Suprapubic skin (tissue), 4 donors: ENCODE measurements around the gene PPP1R27. TPM values are rescaled to one million over a fixed set of nuclear protein-coding genes. Genes with fewer than 3 reads are reported as not detected.

Source experiments
- DNase-seq, 2 donors: peaks; one replicate each; pipeline ENCODE4 v3.0.0-alpha.2; 2019; ENCODE audit warnings: low spot score in 2 of 2
- H3K27ac ChIP-seq: fragments of 200-600 bp; sonication (generic); one replicate; pipeline ENCODE4 v1.5.1; 2019
- H3K27me3 ChIP-seq: fragments of 200-600 bp; sonication (generic); one replicate; pipeline ENCODE4 v1.5.1; 2019
- H3K36me3 ChIP-seq: fragments of 200-600 bp; sonication (generic); one replicate; pipeline ENCODE4 v1.5.1; 2019
- H3K4me1 ChIP-seq: fragments of 200-600 bp; sonication (generic); one replicate; pipeline ENCODE4 v1.5.1; 2019
- H3K4me3 ChIP-seq: fragments of 200-600 bp; sonication (generic); one replicate; pipeline ENCODE4 v1.5.1; 2019; ENCODE audit warnings: mild to moderate bottlenecking
- H3K9me3 ChIP-seq: fragments of 200-600 bp; sonication (generic); one replicate; pipeline ENCODE4 v1.5.1; 2019
- EP300 ChIP-seq: sonication (generic); formaldehyde crosslinking; IDR thresholded peaks from one replicate; pipeline ENCODE4 v1.6.1; 2017; ENCODE audit warnings: antibody characterized with exemption
- POLR2A ChIP-seq, 2 donors: fragments of 450-650 bp; IDR thresholded peaks; one replicate each; pipeline ENCODE4 v1.6.1; 2017; ENCODE audit warnings: antibody characterized with exemption in 2 of 2, mild to moderate bottlenecking in 2 of 2, moderate library complexity in 2 of 2
- POLR2AphosphoS5 ChIP-seq, 3 donors: sonication (generic); formaldehyde crosslinking; IDR thresholded peaks; one replicate each; pipeline ENCODE4 v1.6.1; 2017; ENCODE audit warnings: antibody characterized with exemption in 3 of 3
- WGBS: methylation state at CpG from one replicate; pipeline ENCODE4 v1.1.5; 2018; 5-methylcytosine and 5-hydroxymethylcytosine counted together
- total RNA-seq, 4 donors: library from RNA; depleted of rRNA; stranded (reverse); fragments of >200 nt; gene quantifications; one replicate each; pipeline ENCODE4 v1.1.0, GENCODE V29; 2016
- TF ChIP-seq, protein P1 (sequence below), 2 donors: fragments of 200-600 bp in 1 of 2; fragments of 450-650 bp in 1 of 2; sonication (generic) in 1 of 2; IDR thresholded peaks; one replicate each; pipeline ENCODE4 v1.5.1; 2016 to 2019; ENCODE audit warnings: antibody characterized with exemption in 2 of 2, mild to moderate bottlenecking in 1 of 2, moderate library complexity in 1 of 2

PPP1R27 gene
- total RNA-seq, 4 donors from 2014 or later, result 1.3 TPM; not detected in 3

- no peak overlapping the region for H3K27ac ChIP-seq
- H3K36me3 ChIP-seq, result peaks cover 13% of the 10 kb centered on the region
- H3K9me3 ChIP-seq, result no peaks in the 10 kb centered on the region
- WGBS, result 75% methylated on average over 22 of the region's 33 CpGs
- H3K27me3 ChIP-seq, result no peaks in the 10 kb centered on the region
- H3K4me1 ChIP-seq, result peaks cover 43% of the 10 kb centered on the region
- H3K4me3 ChIP-seq, result no peak overlapping the region
- no peak for DNase-seq
- no peak for TF ChIP-seq POLR2A (IDR thresholded peaks at IDR 0.05)
- no peak for TF ChIP-seq POLR2AphosphoS5 (IDR thresholded peaks at IDR 0.05)
- TF ChIP-seq EP300, result no peak
- TF ChIP-seq, protein P1, sequence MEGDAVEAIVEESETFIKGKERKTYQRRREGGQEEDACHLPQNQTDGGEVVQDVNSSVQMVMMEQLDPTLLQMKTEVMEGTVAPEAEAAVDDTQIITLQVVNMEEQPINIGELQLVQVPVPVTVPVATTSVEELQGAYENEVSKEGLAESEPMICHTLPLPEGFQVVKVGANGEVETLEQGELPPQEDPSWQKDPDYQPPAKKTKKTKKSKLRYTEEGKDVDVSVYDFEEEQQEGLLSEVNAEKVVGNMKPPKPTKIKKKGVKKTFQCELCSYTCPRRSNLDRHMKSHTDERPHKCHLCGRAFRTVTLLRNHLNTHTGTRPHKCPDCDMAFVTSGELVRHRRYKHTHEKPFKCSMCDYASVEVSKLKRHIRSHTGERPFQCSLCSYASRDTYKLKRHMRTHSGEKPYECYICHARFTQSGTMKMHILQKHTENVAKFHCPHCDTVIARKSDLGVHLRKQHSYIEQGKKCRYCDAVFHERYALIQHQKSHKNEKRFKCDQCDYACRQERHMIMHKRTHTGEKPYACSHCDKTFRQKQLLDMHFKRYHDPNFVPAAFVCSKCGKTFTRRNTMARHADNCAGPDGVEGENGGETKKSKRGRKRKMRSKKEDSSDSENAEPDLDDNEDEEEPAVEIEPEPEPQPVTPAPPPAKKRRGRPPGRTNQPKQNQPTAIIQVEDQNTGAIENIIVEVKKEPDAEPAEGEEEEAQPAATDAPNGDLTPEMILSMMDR (IDR thresholded peaks at IDR 0.05), result no peak
Measured at GRCh38 chr17:81823820-81824550, 10.9 kb downstream of the PPP1R27 start.

DNA sequence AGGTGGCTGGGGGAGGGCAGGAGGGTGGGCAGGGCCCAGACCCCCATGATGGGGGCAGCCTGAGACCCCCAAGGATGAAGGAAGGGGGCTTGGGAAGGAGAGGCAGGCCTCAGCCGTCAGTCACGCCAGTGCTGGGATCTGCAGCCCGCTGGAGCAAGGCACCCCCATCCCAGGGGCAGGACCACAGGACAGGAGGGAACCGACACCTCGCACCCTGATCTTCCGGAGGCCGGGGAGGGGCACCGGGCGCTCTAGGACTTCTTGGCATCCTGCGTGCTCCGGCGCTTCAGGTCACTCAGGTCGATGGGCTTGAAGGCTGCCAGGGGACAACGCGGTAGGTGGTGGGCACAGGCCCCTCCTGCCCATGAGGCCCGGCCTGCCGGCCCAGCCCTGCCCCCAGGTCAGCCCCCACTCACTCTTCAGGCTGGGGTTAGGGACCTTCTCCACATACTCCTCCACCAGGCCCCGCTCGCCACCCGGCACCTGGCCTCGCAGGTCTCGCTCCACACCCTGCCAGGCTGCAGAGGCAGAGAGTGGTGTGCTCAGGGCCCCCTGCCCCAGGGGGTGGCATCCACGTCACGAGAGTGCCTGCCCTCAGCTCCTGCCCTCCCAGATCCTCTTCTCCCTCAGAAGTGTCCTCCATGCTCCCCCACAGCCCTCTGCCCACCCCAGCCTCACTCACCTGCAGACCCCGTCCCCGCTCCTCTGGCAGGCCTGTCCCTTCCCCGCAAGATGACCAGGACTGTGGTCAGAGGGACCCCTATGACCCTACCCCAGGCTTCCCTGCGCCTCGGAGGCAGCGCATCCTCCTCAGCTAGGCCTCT, 11.6 kb downstream of the PPP1R27 start:
- H3K4me1 ChIP-seq, result peaks cover 35% of the 10 kb centered on the region
- 90% methylated on average over 14 of the region's 30 CpGs for WGBS
- H3K27me3 ChIP-seq, result no peaks in the 10 kb centered on the region
- TF ChIP-seq, protein P1 (IDR thresholded peaks at IDR 0.05), result no peak
- no peak for TF ChIP-seq POLR2A (IDR thresholded peaks at IDR 0.05)
- TF ChIP-seq EP300, result no peak
- no peak for TF ChIP-seq POLR2AphosphoS5 (IDR thresholded peaks at IDR 0.05)
- H3K9me3 ChIP-seq, result no peaks in the 10 kb centered on the region
- no peak for DNase-seq
- no peak overlapping the region for H3K27ac ChIP-seq
- H3K4me3 ChIP-seq, result no peak overlapping the region
- peaks cover 13% of the 10 kb centered on the region for H3K36me3 ChIP-seq

DNA sequence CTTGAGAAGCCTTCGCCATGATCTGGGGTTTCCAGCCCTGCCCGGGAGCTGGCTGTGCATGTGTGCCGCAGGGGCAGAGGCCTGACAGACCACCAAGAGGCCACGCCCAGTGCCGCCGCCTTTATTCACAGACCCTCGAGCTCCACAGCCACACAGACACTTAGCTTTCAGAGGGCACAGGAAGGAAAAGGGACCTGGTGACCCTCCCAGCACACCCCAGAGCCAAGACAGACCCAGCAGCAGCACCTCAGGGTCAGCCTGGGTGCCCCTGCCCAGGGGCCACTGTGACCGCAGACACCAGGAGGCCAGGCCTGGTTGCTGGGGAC, 12.6 kb downstream of the PPP1R27 start:
- H3K27ac ChIP-seq, result peak overlapping the region; percentile 81

GRCh38 chr17:81821603-81822311, 13.1 kb downstream of the PPP1R27 start:
- H3K27me3 ChIP-seq, result no peaks in the 10 kb centered on the region
- no peak for TF ChIP-seq EP300
- TF ChIP-seq, protein P1 (IDR thresholded peaks at IDR 0.05), result peak; percentile 29 to 60
- peak in 1 of 2 donors; percentile 85 for DNase-seq
- H3K9me3 ChIP-seq, result no peaks in the 10 kb centered on the region
- H3K4me3 ChIP-seq, result no peak overlapping the region
- 16% methylated on average over 8 of the region's 20 CpGs for WGBS
- peaks cover 34% of the 10 kb centered on the region for H3K4me1 ChIP-seq
- peak overlapping the region; percentile 81 for H3K27ac ChIP-seq
- H3K36me3 ChIP-seq, result peaks cover 13% of the 10 kb centered on the region

More for the DNA sequence above, 12.6 kb downstream of the PPP1R27 start:
- peaks cover 13% of the 10 kb centered on the region for H3K36me3 ChIP-seq
- no peak for DNase-seq
- no peak for TF ChIP-seq POLR2A (IDR thresholded peaks at IDR 0.05)
- no peak for TF ChIP-seq POLR2AphosphoS5 (IDR thresholded peaks at IDR 0.05)
- TF ChIP-seq EP300, result no peak
- TF ChIP-seq, protein P1 (IDR thresholded peaks at IDR 0.05), result no peak
- H3K4me3 ChIP-seq, result no peak overlapping the region
- WGBS, result 60% methylated on average over 1 of the region's 8 CpGs
- no peaks in the 10 kb centered on the region for H3K27me3 ChIP-seq
- peaks cover 34% of the 10 kb centered on the region for H3K4me1 ChIP-seq
- H3K9me3 ChIP-seq, result no peaks in the 10 kb centered on the region

DNA sequence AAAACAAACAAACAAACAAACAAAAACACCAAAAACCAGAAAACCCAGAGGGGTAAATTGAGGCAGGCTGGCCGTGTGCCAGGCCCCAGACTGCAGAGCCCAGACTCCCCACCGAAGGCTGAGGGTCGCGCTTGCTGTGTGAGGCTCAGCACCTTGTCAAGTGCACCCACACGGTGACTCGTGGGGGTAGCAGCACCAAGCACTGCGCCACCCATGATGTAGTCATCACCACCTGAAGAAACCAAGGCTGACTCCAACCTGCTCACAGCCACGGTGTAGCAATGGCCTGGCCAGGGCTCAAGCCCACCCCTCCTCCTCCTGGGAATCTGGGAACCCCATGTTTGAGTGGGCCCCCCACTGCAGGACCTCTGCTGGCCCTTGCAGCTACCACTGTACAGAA, 13.7 kb downstream of the PPP1R27 start:
- WGBS, result 78% methylated on average over 6 of the region's 8 CpGs
- H3K36me3 ChIP-seq, result peaks cover 13% of the 10 kb centered on the region
- TF ChIP-seq POLR2A (IDR thresholded peaks at IDR 0.05) (no peak), POLR2AphosphoS5 (IDR thresholded peaks at IDR 0.05) (no peak), EP300 (no peak)
- TF ChIP-seq, protein P1 (IDR thresholded peaks at IDR 0.05), result no peak

More for the DNA sequence above, 13.7 kb downstream of the PPP1R27 start:
- Histone ChIP-seq H3K27me3 (no peaks in the 10 kb centered on the region), H3K4me3 (no peak overlapping the region), H3K27ac (peak overlapping the region; percentile 81), H3K9me3 (no peaks in the 10 kb centered on the region), H3K4me1 (peaks cover 36% of the 10 kb centered on the region)
- DNase-seq, result no peak
